Stomach (tissue), 19 donors: ENCODE measurements around the gene FAXC. TPM values are rescaled to one million over a fixed set of nuclear protein-coding genes. Genes with fewer than 3 reads are reported as not detected.

Source experiments
- DNase-seq, 2 donors: peaks; one replicate each; pipeline versions ENCODE4 v3.0.0 to v3.0.0-alpha.2; 2013 to 2019
- H3K27ac ChIP-seq, 5 donors: fragments of 200-600 bp in 4 of 5; sonication (generic) in 4 of 5; one replicate each; pipeline ENCODE4 v1.5.1; 2013 to 2019; ENCODE audit warnings: mild to moderate bottlenecking in 1 of 5, moderate library complexity in 1 of 5
- H3K27me3 ChIP-seq, 3 donors: fragments of 200-600 bp; sonication (generic); one replicate each; pipeline ENCODE4 v1.5.1; 2017 to 2019; ENCODE audit warnings: mixed run types in 1 of 3
- H3K36me3 ChIP-seq, 4 donors: fragments of 200-600 bp; sonication (generic); 1 replicate in 3 of 4; 2 replicates in 1 of 4; pipeline ENCODE4 v1.5.1; 2016 to 2019
- H3K4me1 ChIP-seq, 4 donors: fragments of 200-600 bp; sonication (generic); one replicate each; pipeline ENCODE4 v1.5.1; 2016 to 2019
- H3K4me3 ChIP-seq, 4 donors: fragments of 200-600 bp; sonication (generic) in 3 of 4; one replicate each; pipeline ENCODE4 v1.5.1; 2016 to 2019; ENCODE audit warnings: mild to moderate bottlenecking in 1 of 4
- H3K9me3 ChIP-seq, 4 donors: fragments of 200-600 bp; sonication (generic); one replicate each; pipeline ENCODE4 v1.5.1; 2016 to 2019
- EP300 ChIP-seq: sonication (generic); formaldehyde crosslinking; IDR thresholded peaks from one replicate; pipeline ENCODE4 v1.6.1; 2017; ENCODE audit warnings: antibody characterized with exemption
- POLR2A ChIP-seq, 4 donors: fragments of 450-650 bp; IDR thresholded peaks; one replicate each; pipeline ENCODE4 v1.6.1; 2016; ENCODE audit warnings: antibody characterized with exemption in 4 of 4, control low read depth in 2 of 4, mild to moderate bottlenecking in 1 of 4, moderate library complexity in 1 of 4
- POLR2AphosphoS5 ChIP-seq, 3 donors: sonication (generic); formaldehyde crosslinking; IDR thresholded peaks; one replicate each; pipeline ENCODE4 v1.6.1; 2016; ENCODE audit warnings: antibody characterized with exemption in 3 of 3
- WGBS, 5 donors: extraction: QIAGEN DNeasy Blood & Tissue Kit in 3 of 5; methylation state at CpG; one replicate each; pipeline versions ENCODE4 v1.1.5 to v1.1.7; 2013 to 2018; 5-methylcytosine and 5-hydroxymethylcytosine counted together
- intact Hi-C: fragments of 100-400 bp; cut with DNase I; formaldehyde crosslinking; loops from one replicate; pipeline ENCODE4 v1.15.1; 2023; ENCODE audit warnings: low total_unique reads
- long read RNA-seq, 10 donors: transcript quantifications; one replicate each; lab custom pipeline, GENCODE V29; 2026
- polyA plus RNA-seq, 3 donors: library from polyadenylated mRNA; stranded (reverse); fragments of 200-250 nt; gene quantifications; one replicate each; pipeline ENCODE4 v1.2.3, GENCODE V29; 2013
- total RNA-seq, 5 donors: library from RNA; depleted of rRNA; stranded (reverse); fragments of >200 nt; gene quantifications; one replicate each; pipeline versions ENCODE4 v1.1.0 to v1.2.3, GENCODE V29; 2014 to 2016
- TF ChIP-seq, protein P1 (sequence below), 7 experiments: fragments of 450-650 bp in 4 of 7; fragments of 200-600 bp in 3 of 7; sonication (generic) in 3 of 7; IDR thresholded peaks; one replicate each; pipeline ENCODE4 v1.5.1; 2016 to 2019; ENCODE audit warnings: antibody characterized with exemption in 7 of 7, control low read depth in 2 of 7, mild to moderate bottlenecking in 1 of 7
- donor health status: healthy with polysubstance abuse.
- donor health status: Bipolar disorder and iron deficiency.
- donor health status: healthy.

The FAXC gene
- total RNA-seq: 100 to 1,000 TPM in 1 of 5 donors, 10 to 100 TPM in 1, 1 to 10 TPM in 2, not detected in 1; 2.2 to 186 (median 30.1) TPM
- 1 to 10 TPM; 2.6 to 8.0 (median 3.1) TPM for polyA plus RNA-seq
- long read RNA-seq, donor 1: 0 reads
- long read RNA-seq, donor 2, full-length matches to known transcripts: 2 of 2 reads
- long read RNA-seq, donor 2, partial matches to known transcripts: 0 of 2 reads
- long read RNA-seq, donor 2, other reads (novel, unspliced or antisense): 0 of 2 reads
- long read RNA-seq, donor 3, full-length matches to known transcripts: 1 of 1 reads
- long read RNA-seq, donor 3, partial matches to known transcripts: 0 of 1 reads
- long read RNA-seq, donor 3, other reads (novel, unspliced or antisense): 0 of 1 reads
- long read RNA-seq, donor 4: 0 reads
- long read RNA-seq, donor 5, full-length matches to known transcripts: 1 of 1 reads
- long read RNA-seq, donor 5, partial matches to known transcripts: 0 of 1 reads
- long read RNA-seq, donor 5, other reads (novel, unspliced or antisense): 0 of 1 reads
- long read RNA-seq, donor 6, full-length matches to known transcripts: 2 of 2 reads
- long read RNA-seq, donor 6, partial matches to known transcripts: 0 of 2 reads
- long read RNA-seq, donor 6, other reads (novel, unspliced or antisense): 0 of 2 reads
- long read RNA-seq, donor 7, full-length matches to known transcripts: 3 of 3 reads
- long read RNA-seq, donor 7, partial matches to known transcripts: 0 of 3 reads
- long read RNA-seq, donor 7, other reads (novel, unspliced or antisense): 0 of 3 reads
- long read RNA-seq, donor 8, full-length matches to known transcripts: 1 of 1 reads
- long read RNA-seq, donor 8, partial matches to known transcripts: 0 of 1 reads
- long read RNA-seq, donor 8, other reads (novel, unspliced or antisense): 0 of 1 reads
- long read RNA-seq, donor 9, full-length matches to known transcripts: 1 of 1 reads
- long read RNA-seq, donor 9, partial matches to known transcripts: 0 of 1 reads
- long read RNA-seq, donor 9, other reads (novel, unspliced or antisense): 0 of 1 reads
- long read RNA-seq, donor 10: 0 reads

DNA sequence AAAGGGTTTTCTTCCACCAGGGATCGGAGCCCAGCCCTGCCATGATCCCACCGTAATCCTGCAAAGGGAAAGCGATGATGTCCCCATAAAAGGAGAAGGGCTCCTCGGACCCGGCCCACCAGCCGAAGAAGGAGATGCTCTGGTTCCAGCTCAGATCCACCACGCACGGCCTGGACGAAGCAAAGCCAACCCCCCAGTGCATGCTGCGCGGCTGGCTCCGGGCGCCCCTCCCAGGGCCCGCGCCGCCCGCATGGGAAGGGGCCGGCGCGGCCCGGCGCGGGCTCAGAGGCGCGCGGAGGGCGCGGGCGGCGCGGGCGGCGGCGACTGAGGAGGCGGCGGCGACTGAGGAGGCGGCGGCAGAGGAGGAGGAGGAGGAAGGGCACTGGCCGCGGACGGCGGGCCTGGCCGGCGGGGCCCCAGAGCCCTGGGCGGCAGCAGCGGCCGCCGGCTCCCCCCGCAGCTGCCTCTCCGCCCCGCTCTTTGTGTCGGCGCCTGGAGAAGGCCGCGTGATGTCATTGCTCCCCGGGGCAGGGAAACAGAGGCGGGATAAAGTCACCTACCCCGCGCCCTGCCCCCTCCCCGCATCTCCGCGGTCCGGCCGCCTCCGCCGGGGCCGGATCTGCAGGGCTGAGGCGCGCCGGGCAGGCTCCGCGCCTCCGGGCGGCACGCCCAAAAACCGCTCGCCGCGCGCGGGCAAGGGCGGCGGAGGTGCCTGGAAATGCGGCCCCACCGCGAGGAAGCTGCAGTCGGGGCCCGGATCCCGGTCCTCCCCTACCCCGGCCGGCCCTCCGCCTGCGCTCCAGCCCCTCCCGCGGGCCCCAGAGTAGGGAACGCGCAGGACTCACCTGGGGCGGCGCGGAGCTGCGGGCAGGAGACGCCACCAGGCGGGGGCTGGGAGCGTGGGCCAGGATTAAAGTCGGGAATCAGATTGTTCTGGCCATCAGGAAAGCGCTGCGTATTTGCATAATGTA is at the start of gene FAXC:
TSS of gene FAXC (minus strand) at position 504 of the 971 bp plus-strand sequence. CDS start at position 202, 302 bp downstream.
- DNase-seq: peak; percentile 70 to 83
- no peak for TF ChIP-seq EP300
- TF ChIP-seq, protein P1, sequence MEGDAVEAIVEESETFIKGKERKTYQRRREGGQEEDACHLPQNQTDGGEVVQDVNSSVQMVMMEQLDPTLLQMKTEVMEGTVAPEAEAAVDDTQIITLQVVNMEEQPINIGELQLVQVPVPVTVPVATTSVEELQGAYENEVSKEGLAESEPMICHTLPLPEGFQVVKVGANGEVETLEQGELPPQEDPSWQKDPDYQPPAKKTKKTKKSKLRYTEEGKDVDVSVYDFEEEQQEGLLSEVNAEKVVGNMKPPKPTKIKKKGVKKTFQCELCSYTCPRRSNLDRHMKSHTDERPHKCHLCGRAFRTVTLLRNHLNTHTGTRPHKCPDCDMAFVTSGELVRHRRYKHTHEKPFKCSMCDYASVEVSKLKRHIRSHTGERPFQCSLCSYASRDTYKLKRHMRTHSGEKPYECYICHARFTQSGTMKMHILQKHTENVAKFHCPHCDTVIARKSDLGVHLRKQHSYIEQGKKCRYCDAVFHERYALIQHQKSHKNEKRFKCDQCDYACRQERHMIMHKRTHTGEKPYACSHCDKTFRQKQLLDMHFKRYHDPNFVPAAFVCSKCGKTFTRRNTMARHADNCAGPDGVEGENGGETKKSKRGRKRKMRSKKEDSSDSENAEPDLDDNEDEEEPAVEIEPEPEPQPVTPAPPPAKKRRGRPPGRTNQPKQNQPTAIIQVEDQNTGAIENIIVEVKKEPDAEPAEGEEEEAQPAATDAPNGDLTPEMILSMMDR (IDR thresholded peaks at IDR 0.05): peak in 2 of 7 experiments; percentile 13 to 34
- Histone ChIP-seq H3K27ac (peak within 1 kb of the TSS; percentile 64 to 90 (median 79)), H3K27me3 (peaks cover 0 to 38% (median 8%) of the 10 kb centered on the region in 3 donors), H3K4me1 (peaks cover 0 to 23% (median 19%) of the 10 kb centered on the region in 4 donors), H3K4me3 (peak within 1 kb of the TSS; percentile 65 to 88 (median 73)), H3K36me3 (no peaks in the 10 kb centered on the region), H3K9me3 (no peaks in the 10 kb centered on the region)
- intact Hi-C loops: no loop called here
- WGBS, 5 donors: 1 to 3% (median 1%) methylated on average over 21 to 107 of the region's 108 CpGs

DNA sequence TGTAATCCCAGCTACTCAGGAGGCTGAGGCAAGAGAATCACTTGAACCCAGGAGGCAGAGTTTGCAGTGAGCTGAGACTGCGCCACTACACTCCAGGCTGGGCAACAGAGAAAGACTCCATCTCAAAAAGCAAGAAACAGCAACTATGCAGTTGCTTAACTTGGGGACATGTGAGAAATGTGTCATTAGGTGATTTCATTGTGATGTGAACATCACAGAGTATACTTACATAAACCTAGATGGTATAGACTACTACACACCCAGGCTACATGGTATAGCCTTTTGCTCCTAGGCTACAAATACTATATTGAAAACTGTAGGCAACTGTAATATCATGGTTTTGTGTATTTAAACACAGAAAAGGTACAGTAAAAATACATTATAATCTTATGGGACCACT is 47.8 kb upstream of the FAXC start:
- TF ChIP-seq, protein P1 (IDR thresholded peaks at IDR 0.05): no peak
- TF ChIP-seq EP300: no peak
- TF ChIP-seq POLR2AphosphoS5 (IDR thresholded peaks at IDR 0.05): no peak
- TF ChIP-seq POLR2A (IDR thresholded peaks at IDR 0.05): no peak
- H3K27ac ChIP-seq: no peak overlapping the region
- no peak for DNase-seq
- no peak overlapping the region for H3K4me3 ChIP-seq
- H3K9me3 ChIP-seq: no peaks in the 10 kb centered on the region
- peaks cover 27 to 54% (median 52%) of the 10 kb centered on the region in 4 donors for H3K36me3 ChIP-seq
- WGBS, 5 donors: 0 to 100% (median 45%) methylated on average over 1 of the region's 1 CpG
- no peaks in the 10 kb centered on the region for H3K27me3 ChIP-seq
- peaks cover 4 to 12% (median 5%) of the 10 kb centered on the region in 4 donors for H3K4me1 ChIP-seq
- intact Hi-C loops: no loop called here

DNA sequence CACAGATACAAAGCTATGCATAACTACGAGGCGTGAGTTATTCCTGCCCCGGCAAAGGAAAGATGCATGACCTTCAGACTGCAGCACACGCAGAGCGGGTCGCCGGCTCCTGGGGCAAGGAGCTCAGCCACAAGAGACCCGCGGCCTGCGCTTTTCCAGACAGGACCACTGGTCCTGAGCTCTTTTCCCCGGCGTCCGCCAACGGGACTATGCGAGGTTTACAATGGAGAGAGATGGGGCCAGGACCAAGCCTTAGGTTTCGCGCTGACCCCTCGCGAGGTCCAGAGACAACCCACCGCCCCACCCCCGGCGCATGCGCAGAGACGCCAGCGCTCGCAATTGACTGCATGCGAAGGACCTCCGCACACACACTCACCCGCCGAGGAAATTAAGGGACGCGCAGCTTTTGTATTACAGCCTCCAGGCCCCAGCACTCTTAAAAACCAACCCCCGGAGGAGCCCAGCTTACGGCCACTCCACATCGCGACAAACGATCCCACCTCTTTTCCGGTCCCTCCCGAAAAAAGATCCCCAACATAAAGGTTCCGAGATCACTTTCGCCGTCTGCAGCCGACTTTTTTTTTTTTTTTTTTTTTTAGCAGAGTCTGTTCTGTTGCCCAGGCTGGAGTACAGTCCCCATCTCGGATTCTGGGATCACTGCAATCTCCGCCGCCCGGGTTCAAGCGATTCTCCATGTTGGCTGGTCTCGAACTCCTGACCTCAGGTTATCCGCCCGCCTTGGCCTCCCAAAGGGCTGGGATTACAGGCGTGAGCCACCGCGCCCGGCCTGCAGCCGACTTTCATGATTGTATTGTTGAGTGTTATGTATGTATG is 44.4 kb upstream of the FAXC start, which contains the start of gene COQ3:
TSS of gene COQ3 (minus strand) at position 498 of the 834 bp plus-strand sequence. CDS start at position 482, 16 bp downstream.
- Histone ChIP-seq H3K36me3 (peaks cover 0 to 20% (median 18%) of the 10 kb centered on the region in 4 donors), H3K4me1 (peaks cover 4 to 12% (median 5%) of the 10 kb centered on the region in 4 donors), H3K27me3 (no peaks in the 10 kb centered on the region), H3K4me3 (peak within 1 kb of the TSS; percentile 62 to 93 (median 74)), H3K27ac (peak within 1 kb of the TSS; percentile 74 to 85 (median 84)), H3K9me3 (no peaks in the 10 kb centered on the region)
- TF ChIP-seq POLR2AphosphoS5 (IDR thresholded peaks at IDR 0.05) (no peak), POLR2A (IDR thresholded peaks at IDR 0.05) (no peak), EP300 (no peak)
- TF ChIP-seq, protein P1 (IDR thresholded peaks at IDR 0.05): no peak
- peak; percentile 64 to 92 for DNase-seq
- intact Hi-C loops: no loop called here
- WGBS, 5 donors: 6 to 15% (median 10%) methylated on average over 41 to 56 of the region's 56 CpGs
